Measurements from ENCODE around the gene GAST.

The GAST gene

GRCh38 chr17:41678411-41678906, 33.7 kb upstream of the GAST start:
- Mint-ChIP-seq H3K9me3 (no peaks in the 10 kb centered on the region), H3K4me1 (peaks cover 56% of the 10 kb centered on the region), H3K36me3 (ENCODE audit: low read depth) (no peaks in the 10 kb centered on the region), H3K4me3 (no peak overlapping the region), H3K27me3 (ENCODE audit: low read depth, poor library complexity) (peaks cover 20% of the 10 kb centered on the region), H3K27ac (peak overlapping the region; percentile 8)
- DNase-seq, result no peak
- TF ChIP-seq CTCF (IDR thresholded peaks at IDR 0.05), result no peak

GRCh38 chr17:41678907-41679739, 33.0 kb upstream of the GAST start:
- Mint-ChIP-seq H3K27me3 (ENCODE audit: low read depth, poor library complexity) (peaks cover 16% of the 10 kb centered on the region), H3K9me3 (no peaks in the 10 kb centered on the region), H3K27ac (no peak overlapping the region), H3K4me1 (peaks cover 62% of the 10 kb centered on the region), H3K4me3 (no peak overlapping the region), H3K36me3 (ENCODE audit: low read depth) (no peaks in the 10 kb centered on the region)
- DNase-seq, result no peak
- TF ChIP-seq CTCF (IDR thresholded peaks at IDR 0.05), result no peak

- H3K27me3 Mint-ChIP-seq (ENCODE audit: low read depth, poor library complexity), result peaks cover 16% of the 10 kb centered on the region
- peaks cover 61% of the 10 kb centered on the region for H3K4me1 Mint-ChIP-seq
- no peak for DNase-seq
- H3K4me3 Mint-ChIP-seq, result no peak overlapping the region
- no peak overlapping the region for H3K27ac Mint-ChIP-seq
- no peaks in the 10 kb centered on the region for H3K36me3 Mint-ChIP-seq (ENCODE audit: low read depth)
- no peak for TF ChIP-seq CTCF (IDR thresholded peaks at IDR 0.05)
- H3K9me3 Mint-ChIP-seq, result no peaks in the 10 kb centered on the region
These were observed 32.2 kb upstream of the GAST start for GRCh38 chr17:41679740-41680425.

GRCh38 chr17:41680426-41681040, 31.6 kb upstream of the GAST start:
- H3K27ac Mint-ChIP-seq, result peak overlapping the region; percentile 54
- peaks cover 16% of the 10 kb centered on the region for H3K27me3 Mint-ChIP-seq (ENCODE audit: low read depth, poor library complexity)

GRCh38 chr17:41681776-41682175, 30.4 kb upstream of the GAST start:
- no peaks in the 10 kb centered on the region for H3K36me3 Mint-ChIP-seq (ENCODE audit: low read depth)
- H3K27me3 Mint-ChIP-seq (ENCODE audit: low read depth, poor library complexity), result peaks cover 16% of the 10 kb centered on the region
- H3K4me1 Mint-ChIP-seq, result peaks cover 47% of the 10 kb centered on the region
- DNase-seq, result no peak
- no peak overlapping the region for H3K27ac Mint-ChIP-seq
- no peak overlapping the region for H3K4me3 Mint-ChIP-seq
- H3K9me3 Mint-ChIP-seq, result peaks cover 12% of the 10 kb centered on the region
- TF ChIP-seq CTCF (IDR thresholded peaks at IDR 0.05), result no peak

More at GRCh38 chr17:41680426-41681040, 31.6 kb upstream of the GAST start:
- H3K4me3 Mint-ChIP-seq, result no peak overlapping the region
- H3K9me3 Mint-ChIP-seq, result peaks cover 4% of the 10 kb centered on the region
- DNase-seq, result no peak
- H3K4me1 Mint-ChIP-seq, result peaks cover 59% of the 10 kb centered on the region
- no peaks in the 10 kb centered on the region for H3K36me3 Mint-ChIP-seq (ENCODE audit: low read depth)
- TF ChIP-seq CTCF (IDR thresholded peaks at IDR 0.05), result no peak

Data from nephron progenitor cell (in vitro differentiated cells).